VCaP (cell line): Measurements from ENCODE around the gene PLCH2.

Experiments
- H3K27ac ChIP-seq: fragments of 450-650 bp; 2 replicates; pipeline ENCODE4 v1.5.1; 2017
- CTCF ChIP-seq: fragments of 450-650 bp; conservative IDR thresholded peaks from 2 replicates; pipeline ENCODE4 v1.5.1; 2017; ENCODE audit warnings: mild to moderate bottlenecking, moderate library complexity

PLCH2 gene

GRCh38 chr1:2534687-2535441 is 58.8 kb downstream of the PLCH2 start:
- no peak overlapping the region for H3K27ac ChIP-seq

DNA sequence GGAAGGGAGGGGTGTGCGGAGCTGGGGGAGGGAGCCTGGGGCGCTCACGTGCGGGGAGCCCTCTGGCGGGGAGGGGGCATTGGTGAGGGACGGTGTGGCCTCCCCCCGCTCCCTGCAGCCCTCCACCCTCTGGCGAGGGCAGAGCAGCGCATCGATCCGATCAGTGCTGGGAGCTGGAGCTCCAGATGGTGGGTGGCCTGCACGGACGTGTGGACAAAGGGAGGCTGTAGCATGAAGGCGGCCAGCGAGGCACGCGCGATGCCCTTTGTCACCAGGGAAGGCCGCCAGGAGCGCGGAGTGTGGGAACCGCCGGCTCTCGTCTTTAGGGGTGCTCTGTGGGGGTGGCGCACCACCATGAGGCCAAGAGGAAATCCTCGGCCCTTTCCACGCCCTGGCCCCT is 59.4 kb downstream of the PLCH2 start:
- H3K27ac ChIP-seq = no peak overlapping the region
- TF ChIP-seq CTCF = no peak

More at GRCh38 chr1:2534687-2535441, 58.8 kb downstream of the PLCH2 start:
- TF ChIP-seq CTCF = no peak

DNA sequence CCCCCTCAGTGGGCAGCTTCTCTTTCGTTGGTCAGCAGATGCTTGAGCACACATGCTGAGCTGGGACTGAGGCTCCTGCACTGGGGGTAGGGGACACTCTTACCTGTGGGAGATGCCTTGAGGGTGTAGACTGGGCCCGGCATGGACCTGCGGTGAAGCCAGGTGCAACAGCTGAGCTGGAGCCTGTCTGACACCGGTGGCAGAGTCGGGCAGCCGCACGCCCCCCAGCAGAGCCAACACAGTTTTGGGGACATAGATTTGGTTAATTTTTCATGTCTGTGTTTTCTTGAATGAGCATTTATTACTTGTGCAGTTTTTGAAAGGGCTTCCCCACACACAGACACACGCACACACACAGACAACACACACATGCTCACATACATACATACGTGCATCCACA is 59.9 kb downstream of the PLCH2 start:
- no peak overlapping the region for H3K27ac ChIP-seq
- TF ChIP-seq CTCF = no peak

DNA sequence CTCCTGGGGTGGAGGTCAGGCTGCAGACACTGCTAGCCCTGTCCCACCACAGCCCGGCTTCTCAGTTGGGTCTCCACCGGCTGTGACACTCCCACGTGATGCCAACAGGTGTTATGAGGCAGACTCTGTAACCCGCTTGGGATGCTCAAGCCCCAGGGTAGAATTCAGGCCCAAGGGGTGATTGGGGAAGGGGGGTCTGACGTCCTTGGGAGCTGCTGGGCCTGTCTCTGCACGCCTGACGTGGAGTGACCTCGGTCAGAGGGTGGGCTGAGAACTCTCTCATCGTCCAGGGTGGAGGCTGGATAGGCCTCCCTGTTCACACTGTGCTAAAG is 61.7 kb downstream of the PLCH2 start:
- no peak for TF ChIP-seq CTCF
- no peak overlapping the region for H3K27ac ChIP-seq

DNA sequence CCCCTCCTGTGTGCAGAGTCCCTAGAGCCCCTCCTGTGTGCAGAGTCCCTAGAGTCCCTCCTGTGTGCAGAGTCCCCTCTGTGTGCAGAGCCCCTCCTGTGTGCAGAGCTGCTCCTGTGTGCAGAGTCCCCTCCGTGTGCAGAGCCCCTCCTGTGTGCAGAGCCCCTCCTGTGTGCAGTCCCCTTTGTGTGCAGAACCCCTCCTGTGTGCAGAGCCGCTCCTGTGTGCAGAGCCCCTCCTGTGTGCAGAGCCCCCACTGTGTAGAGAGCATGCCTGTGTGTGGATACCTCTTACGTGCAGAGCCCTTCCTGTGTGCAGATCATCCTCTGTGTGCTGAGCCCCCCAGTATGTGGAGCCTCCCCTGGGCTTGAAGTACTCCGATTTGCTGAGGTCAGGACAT is 62.3 kb downstream of the PLCH2 start:
- no peak overlapping the region for H3K27ac ChIP-seq
- no peak for TF ChIP-seq CTCF

DNA sequence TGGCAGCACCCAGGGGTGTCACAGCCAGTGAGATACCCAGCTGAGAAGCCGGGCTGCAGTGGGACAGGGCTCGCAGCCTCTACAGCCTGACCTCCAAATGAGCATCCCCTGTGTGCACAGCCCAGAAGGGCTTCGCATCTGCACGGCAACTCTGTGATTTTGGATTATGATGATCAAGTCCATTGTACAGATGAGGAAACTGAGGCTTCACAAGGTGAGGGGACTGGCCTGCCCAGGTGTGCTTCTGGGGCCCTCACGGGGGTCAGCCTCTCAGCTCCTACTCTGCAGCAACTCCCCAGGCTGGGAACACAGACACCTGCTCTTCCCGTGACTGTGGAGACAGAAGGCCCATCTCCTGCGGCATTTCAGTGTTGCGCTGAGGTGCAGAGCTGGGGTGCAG is 62.8 kb downstream of the PLCH2 start:
- TF ChIP-seq CTCF = no peak
- no peak overlapping the region for H3K27ac ChIP-seq

DNA sequence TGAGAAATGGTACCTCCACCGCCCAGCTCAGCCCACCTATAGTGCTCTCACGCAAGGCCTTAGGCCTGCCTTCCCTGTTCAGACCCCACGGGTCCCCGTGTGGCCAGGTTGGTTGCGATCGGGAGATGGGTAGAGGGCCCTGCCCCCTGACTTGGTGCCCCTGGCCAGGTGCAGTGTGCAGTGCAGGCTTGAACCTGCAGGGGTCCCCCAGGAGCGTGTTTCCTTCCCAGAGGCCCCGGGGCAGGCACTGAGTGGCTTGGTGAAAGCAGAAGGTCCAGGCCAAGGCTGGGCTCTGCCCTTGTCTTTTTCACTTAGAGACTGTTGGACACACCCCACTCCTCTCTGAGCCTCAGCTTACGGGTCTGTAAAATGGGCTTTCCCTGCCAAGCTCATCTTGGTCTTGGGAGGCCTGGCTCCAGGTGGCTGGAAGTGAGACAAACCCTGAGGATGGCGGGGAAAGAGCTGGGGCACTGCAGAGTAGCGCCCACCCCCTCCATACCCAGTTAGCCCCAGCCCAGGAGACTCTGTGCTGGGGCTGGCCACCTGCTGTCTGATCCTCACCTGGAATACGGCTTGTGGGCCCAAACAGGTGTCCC is 63.3 kb downstream of the PLCH2 start:
- H3K27ac ChIP-seq = no peak overlapping the region
- peak; percentile 24; the same call in 1 of the 2 replicates for TF ChIP-seq CTCF
